B cell (primary cell): ENCODE data around the gene GATA5. TPM values are rescaled to one million over a fixed set of nuclear protein-coding genes. Genes with fewer than 3 reads are reported as not detected.

Source experiments
- ATAC-seq: fragments of 200-7000 bp; cut with Tn5 transposase; one replicate; pipeline ENCODE4 v1.10.0; 2021; ENCODE audit warnings: low read depth, mild to moderate bottlenecking, moderate number of reproducible peaks, moderate library complexity
- CTCF ChIA-PET: fragments of 350-600 bp; sonication (Branson Sonifier 250); formaldehyde crosslinking; loops from one replicate; lab custom pipeline; 2021; ENCODE audit warnings: antibody characterized with exemption, inconsistent platforms; lab: Charles Lee
- POLR2A ChIA-PET: fragments of 350-600 bp; sonication (Branson Sonifier 250); formaldehyde crosslinking; loops from one replicate; lab custom pipeline; 2021; ENCODE audit warnings: antibody characterized with exemption; lab: Charles Lee
- DNase-seq: peaks from one replicate; pipeline ENCODE4 v3.0.0; 2013
- H2AFZ ChIP-seq: 2 replicates; pipeline ENCODE4 v1.6.1; 2012; ENCODE audit warnings: mild to moderate bottlenecking, low read depth, low read length; ENCODE audit not compliant: insufficient read depth, poor library complexity, severe bottlenecking
- H3K27ac ChIP-seq, 2 donors: 1 replicate in 1 of 2; 2 replicates in 1 of 2; pipeline ENCODE4 v1.5.1; 2012 to 2013; ENCODE audit warnings: low read length in 2 of 2, mild to moderate bottlenecking in 2 of 2, moderate library complexity in 1 of 2
- H3K27me3 ChIP-seq, 4 experiments: fragments of 200-600 bp in 1 of 4; sonication (generic) in 1 of 4; replicated peaks in 1 of 4; 1 replicate in 2 of 4; 2 replicates in 2 of 4; pipeline versions ENCODE4 v1.6.1 to v1.7.0; 2013 to 2016; ENCODE audit warnings: low read length in 3 of 4, mild to moderate bottlenecking in 2 of 4, mixed read lengths in 1 of 4, moderate library complexity in 1 of 4; ENCODE audit not compliant: insufficient read depth in 4 of 4, control insufficient read depth in 3 of 4; ENCODE audit errors: control extremely low read depth in 1 of 4
- H3K36me3 ChIP-seq, 2 experiments: replicated peaks in 1 of 2; 1 replicate in 1 of 2; 2 replicates in 1 of 2; pipeline versions ENCODE4 v1.6.1 to v1.7.1; 2013; ENCODE audit warnings: low read length in 1 of 2; ENCODE audit not compliant: insufficient read depth in 2 of 2, control insufficient read depth in 1 of 2; ENCODE audit errors: control extremely low read depth in 1 of 2, extremely low read depth in 1 of 2
- H3K4me1 ChIP-seq, 2 donors: fragments of 200-600 bp in 1 of 2; sonication (generic) in 1 of 2; 1 replicate in 1 of 2; 2 replicates in 1 of 2; pipeline versions ENCODE4 v1.5.1 to v1.6.1; 2013 to 2017; ENCODE audit warnings: low read length in 2 of 2; ENCODE audit not compliant: control insufficient read depth in 2 of 2, insufficient read depth in 2 of 2
- H3K4me2 ChIP-seq: replicated peaks from 2 replicates; pipeline ENCODE3; 2012; ENCODE audit warnings: mild to moderate bottlenecking, low read depth, low read length; ENCODE audit not compliant: poor library complexity, severe bottlenecking
- H3K4me3 ChIP-seq, 5 experiments: fragments of 200-600 bp in 1 of 5; sonication (generic) in 1 of 5; 1 replicate in 3 of 5; 2 replicates in 2 of 5; pipeline versions ENCODE4 v1.5.1 to v1.7.0; 2011 to 2016; ENCODE audit warnings: low read length in 4 of 5, mild to moderate bottlenecking in 4 of 5, low read depth in 2 of 5, control low read depth in 1 of 5, moderate library complexity in 1 of 5; ENCODE audit not compliant: insufficient read depth in 1 of 5; ENCODE audit errors: control extremely low read depth in 1 of 5, extremely low read depth in 1 of 5
- H3K79me2 ChIP-seq: fragments of 200-600 bp; sonication (generic); one replicate; pipeline ENCODE4 v1.6.0; 2016; ENCODE audit warnings: low read length; ENCODE audit not compliant: control insufficient read depth, insufficient read depth
- H3K9ac ChIP-seq: fragments of 200-600 bp; sonication (generic); 2 replicates; pipeline ENCODE4 v1.6.1; 2017; ENCODE audit warnings: mild to moderate bottlenecking, low read length, moderate library complexity
- H3K9me3 ChIP-seq, 3 donors: one replicate each; pipeline versions ENCODE4 v1.6.1 to v1.7.1; 2013; ENCODE audit warnings: low read length in 2 of 3; ENCODE audit not compliant: control insufficient read depth in 2 of 3, insufficient read depth in 1 of 3; ENCODE audit errors: control extremely low read depth in 1 of 3
- H4K20me1 ChIP-seq: 2 replicates; pipeline ENCODE4 v1.6.0; 2012; ENCODE audit warnings: mild to moderate bottlenecking, low read length; ENCODE audit not compliant: insufficient read depth, control insufficient read depth, poor library complexity, severe bottlenecking
- H3K27ac Mint-ChIP-seq: one replicate; pipeline ENCODE4 v1.8.0; 2021; ENCODE audit warnings: mixed read lengths
- H3K27me3 Mint-ChIP-seq: one replicate; pipeline ENCODE4 v1.8.0; 2021; ENCODE audit warnings: mixed read lengths
- H3K4me1 Mint-ChIP-seq: one replicate; pipeline ENCODE4 v1.8.0; 2021; ENCODE audit warnings: mixed read lengths
- H3K4me3 Mint-ChIP-seq: one replicate; pipeline ENCODE4 v1.8.0; 2021; ENCODE audit warnings: mixed read lengths
- H3K9me3 Mint-ChIP-seq: one replicate; pipeline ENCODE4 v1.8.0; 2022; ENCODE audit warnings: mixed read lengths; ENCODE audit not compliant: insufficient read depth
- EZH2 ChIP-seq: IDR thresholded peaks from 2 replicates; pipeline ENCODE4 v1.6.1; 2012; ENCODE audit warnings: borderline replicate concordance, low read depth, mild to moderate bottlenecking, moderate library complexity, low read length; ENCODE audit not compliant: insufficient read depth, poor library complexity, severe bottlenecking
- WGBS: methylation state at CpG from one replicate; pipeline ENCODE4 v1.1.5; 2013; ENCODE audit warnings: missing lambda C conversion rate; ENCODE audit not compliant: insufficient coverage; 5-methylcytosine and 5-hydroxymethylcytosine counted together
- intact Hi-C: fragments of 100-400 bp; cut with micrococcal nuclease; formaldehyde crosslinking; loops from one replicate; pipeline ENCODE4 v1.10.0; 2022
- polyA plus RNA-seq: library from polyadenylated mRNA; depleted of rRNA; stranded (reverse); fragments of >200 nt; gene quantifications from 2 replicates; pipeline ENCODE4 v1.2.3, GENCODE V29; 2012
- total RNA-seq, 2 donors: library from RNA; stranded (reverse); fragments of 120-200 nt in 1 of 2; gene quantifications; 1 replicate in 1 of 2; 2 replicates in 1 of 2; pipeline versions ENCODE4 v1.2.3 to v1.2.4, GENCODE V29; 2013 to 2022
- TF ChIP-seq, protein P1 (sequence below): fragments of 200-600 bp; IDR thresholded peaks from one replicate; pipeline ENCODE4 v1.8.0; 2022; ENCODE audit warnings: antibody characterized with exemption, mild to moderate bottlenecking

The GATA5 gene
- total and polyA plus RNA-seq, 2 donors (not counting 1 experiment from before 2014, with no cell fraction given): not detected

DNA sequence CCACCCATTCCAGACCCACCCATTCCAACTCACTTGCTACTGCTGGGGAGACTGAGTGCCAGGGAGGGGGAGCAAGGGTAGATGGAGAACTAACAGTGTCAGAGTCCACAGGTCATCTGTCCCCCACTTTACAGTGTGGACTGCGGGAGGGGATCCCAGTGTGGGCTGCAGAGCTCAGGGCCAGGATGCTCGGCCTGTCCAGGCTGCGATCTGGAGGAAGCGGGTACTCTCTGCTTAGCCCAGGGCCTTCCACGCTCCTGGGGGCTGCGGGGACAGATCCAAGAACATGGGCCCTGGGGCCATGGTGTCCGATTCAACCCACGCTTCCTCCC is 14.1 kb upstream of the GATA5 start:
- ChIA-PET CTCF (no interaction called here), POLR2A (no interaction called here)
- no peak overlapping the region for H3K9ac ChIP-seq
- no peaks in the 10 kb centered on the region for H3K79me2 ChIP-seq
- peaks cover 35% of the 10 kb centered on the region for H3K27me3 Mint-ChIP-seq
- H3K4me3 Mint-ChIP-seq: no peak overlapping the region
- H2AFZ ChIP-seq: no peak overlapping the region
- peaks cover 12% of the 10 kb centered on the region for H3K4me1 Mint-ChIP-seq
- peaks cover 0 to 6% (median 0%) of the 10 kb centered on the region in 3 donors for H3K9me3 ChIP-seq
- TF ChIP-seq, protein P1, sequence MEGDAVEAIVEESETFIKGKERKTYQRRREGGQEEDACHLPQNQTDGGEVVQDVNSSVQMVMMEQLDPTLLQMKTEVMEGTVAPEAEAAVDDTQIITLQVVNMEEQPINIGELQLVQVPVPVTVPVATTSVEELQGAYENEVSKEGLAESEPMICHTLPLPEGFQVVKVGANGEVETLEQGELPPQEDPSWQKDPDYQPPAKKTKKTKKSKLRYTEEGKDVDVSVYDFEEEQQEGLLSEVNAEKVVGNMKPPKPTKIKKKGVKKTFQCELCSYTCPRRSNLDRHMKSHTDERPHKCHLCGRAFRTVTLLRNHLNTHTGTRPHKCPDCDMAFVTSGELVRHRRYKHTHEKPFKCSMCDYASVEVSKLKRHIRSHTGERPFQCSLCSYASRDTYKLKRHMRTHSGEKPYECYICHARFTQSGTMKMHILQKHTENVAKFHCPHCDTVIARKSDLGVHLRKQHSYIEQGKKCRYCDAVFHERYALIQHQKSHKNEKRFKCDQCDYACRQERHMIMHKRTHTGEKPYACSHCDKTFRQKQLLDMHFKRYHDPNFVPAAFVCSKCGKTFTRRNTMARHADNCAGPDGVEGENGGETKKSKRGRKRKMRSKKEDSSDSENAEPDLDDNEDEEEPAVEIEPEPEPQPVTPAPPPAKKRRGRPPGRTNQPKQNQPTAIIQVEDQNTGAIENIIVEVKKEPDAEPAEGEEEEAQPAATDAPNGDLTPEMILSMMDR: no peak
- no peak for TF ChIP-seq EZH2
- ATAC-seq (no peak), DNase-seq (no peak)
- H3K4me2 ChIP-seq: no peak overlapping the region
- no peak overlapping the region for H3K27ac Mint-ChIP-seq
- no peaks in the 10 kb centered on the region for H4K20me1 ChIP-seq
- peaks cover 0 to 38% (median 5%) of the 10 kb centered on the region in 4 experiments for H3K27me3 ChIP-seq
- H3K27ac ChIP-seq: no peak overlapping the region
- no peak overlapping the region for H3K4me3 ChIP-seq
- peaks cover 16 to 18% of the 10 kb centered on the region in 2 donors for H3K4me1 ChIP-seq
- 90% methylated on average over 8 of the region's 8 CpGs for WGBS
- intact Hi-C loops: no loop called here
- no peaks in the 10 kb centered on the region for H3K36me3 ChIP-seq
- H3K9me3 Mint-ChIP-seq: no peaks in the 10 kb centered on the region

DNA sequence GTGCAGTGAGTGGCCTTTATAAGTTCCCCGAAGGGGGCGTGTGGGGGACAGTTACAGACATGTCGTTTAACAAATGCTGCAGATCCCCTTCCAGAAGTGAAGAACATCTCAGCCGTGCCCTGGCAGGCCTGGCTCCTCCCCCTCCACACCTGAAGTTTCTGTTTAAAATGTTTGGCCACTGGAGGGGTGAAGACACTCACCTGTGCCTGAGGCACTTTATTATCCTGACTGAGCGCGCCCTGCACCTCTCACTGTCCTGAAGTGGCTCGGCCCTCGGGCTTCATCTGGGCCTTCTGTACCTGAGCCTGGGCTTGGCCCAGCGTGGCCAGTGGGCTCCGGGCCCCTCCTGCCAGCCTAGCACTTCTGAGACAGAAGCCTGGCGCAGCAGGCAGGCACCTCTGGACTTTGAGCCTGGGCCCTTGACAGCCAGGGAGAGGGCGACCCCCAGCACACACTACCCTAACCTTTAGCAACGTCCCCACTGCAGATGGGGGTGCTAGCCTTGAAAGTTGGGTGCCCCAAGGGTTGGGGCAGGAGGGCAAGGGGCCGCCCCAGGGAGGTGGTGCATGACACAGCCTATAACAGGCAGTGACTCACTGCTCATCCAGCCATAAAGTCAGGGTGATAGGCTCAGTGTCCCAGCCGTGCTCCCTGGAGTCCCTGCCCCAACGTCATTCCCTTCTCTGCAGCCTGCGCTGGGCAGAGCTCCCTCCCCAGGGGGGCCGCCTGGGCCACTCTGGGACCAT is 13.6 kb upstream of the GATA5 start:
- Histone ChIP-seq H3K36me3 (no peaks in the 10 kb centered on the region), H3K9me3 (peaks cover 0 to 6% (median 0%) of the 10 kb centered on the region in 3 donors), H3K27ac (no peak overlapping the region), H3K27me3 (peaks cover 0 to 43% (median 8%) of the 10 kb centered on the region in 4 experiments), H3K4me2 (no peak overlapping the region), H2AFZ (no peak overlapping the region), H3K79me2 (no peaks in the 10 kb centered on the region), H3K4me3 (no peak overlapping the region), H3K4me1 (peaks cover 11 to 13% of the 10 kb centered on the region in 2 donors), H3K9ac (no peak overlapping the region), H4K20me1 (no peaks in the 10 kb centered on the region)
- intact Hi-C loops: no loop called here
- Mint-ChIP-seq H3K27me3 (peaks cover 35% of the 10 kb centered on the region), H3K4me3 (no peak overlapping the region), H3K9me3 (no peaks in the 10 kb centered on the region), H3K27ac (no peak overlapping the region), H3K4me1 (peaks cover 7% of the 10 kb centered on the region)
- ATAC-seq: peak; percentile 43
- CTCF ChIA-PET: no interaction called here
- TF ChIP-seq EZH2: no peak
- TF ChIP-seq, protein P1: no peak
- 76% methylated on average over 14 of the region's 18 CpGs for WGBS
- no peak for DNase-seq
- POLR2A ChIA-PET: no interaction called here
